Stimulated activated CD8-positive, alpha-beta memory T cell treated with anti-CD3 and anti-CD28 coated beads, Interleukin-7, amount 100 ng/mL, for 1 hour (primary cell): ENCODE results near the gene IFTAP.

Source experiments
- DNase-seq, 2 donors: peaks; one replicate each; pipeline ENCODE4 v3.0.0-alpha.2; 2020; ENCODE audit warnings: low read depth in 2 of 2

IFTAP gene

DNA sequence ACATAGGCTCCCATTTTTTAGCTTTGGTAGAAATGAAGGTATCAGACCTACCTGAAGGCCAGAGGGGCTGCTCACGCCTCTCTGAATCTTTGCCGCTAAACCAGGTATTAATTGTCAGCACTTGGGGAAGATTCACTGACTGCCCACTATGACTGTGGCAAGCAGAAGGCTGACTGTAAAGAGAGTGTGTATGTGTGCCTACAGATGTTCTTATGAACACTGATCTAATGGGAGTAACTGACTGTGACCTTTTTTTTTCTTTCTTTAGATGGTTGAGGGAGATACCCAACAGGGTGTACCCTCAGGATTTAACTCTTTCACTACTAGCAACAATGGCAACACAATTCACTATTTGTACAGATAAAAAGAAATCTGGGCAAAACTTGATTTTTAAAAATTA lies 3.7 kb downstream of the IFTAP start, which contains the start of gene RAG2:
RAG2 (minus strand) TSS at position 186 of the 400 bp plus-strand sequence. CDS start 4,068 bp downstream, outside the sequence.
- no peak for DNase-seq

GRCh38 chr11:36600180-36600579 lies 5.9 kb downstream of the IFTAP start:
- DNase-seq = no peak

DNA sequence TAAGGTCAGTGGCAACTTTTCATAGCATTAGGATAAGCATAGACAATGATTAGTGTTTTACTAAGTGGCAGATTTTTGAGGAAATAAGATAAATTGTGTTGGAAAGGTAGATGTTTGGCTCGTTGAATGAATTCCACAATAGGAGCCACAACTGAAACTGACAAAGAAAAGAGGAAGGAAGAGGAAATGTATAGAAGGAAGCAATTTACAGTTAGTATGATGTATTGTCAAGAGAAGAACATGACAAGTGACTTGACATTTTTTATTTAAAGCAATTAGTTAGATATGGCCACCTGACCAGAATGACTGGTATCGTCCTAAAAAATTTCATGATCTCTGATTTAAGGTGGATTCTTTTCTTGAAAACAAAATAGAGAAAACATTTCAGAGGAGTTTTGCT lies 6.9 kb downstream of the IFTAP start:
- DNase-seq = no peak

GRCh38 chr11:36602135-36602534 lies 7.8 kb downstream of the IFTAP start:
- no peak for DNase-seq

GRCh38 chr11:36605221-36606216 lies 11.2 kb downstream of the IFTAP start:
- no peak for DNase-seq

- DNase-seq = no peak
Observed at GRCh38 chr11:36608491-36609199, 14.3 kb downstream of the IFTAP start.

GRCh38 chr11:36609383-36609782 lies 15.1 kb downstream of the IFTAP start:
- DNase-seq = no peak

DNA sequence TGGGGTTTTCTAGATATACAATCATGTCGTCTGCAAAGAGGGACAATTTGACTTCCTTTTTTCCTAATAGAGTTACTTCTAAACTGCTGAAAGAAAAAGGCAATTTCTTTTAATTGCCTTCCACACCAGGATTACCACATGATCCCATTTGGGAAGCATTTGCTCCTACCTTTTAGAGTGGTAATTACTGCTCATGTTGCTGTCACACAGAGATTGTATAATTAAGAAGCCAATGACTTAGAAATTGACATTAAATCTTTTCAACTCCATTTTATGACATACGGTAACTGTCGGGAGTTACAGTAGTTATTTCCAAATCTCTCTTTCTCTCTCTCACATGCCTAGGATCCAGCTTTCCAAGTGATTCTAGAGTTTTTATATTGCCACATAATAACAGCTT lies 21.5 kb downstream of the IFTAP start:
- DNase-seq = no peak

GRCh38 chr11:36617543-36618362 lies 23.5 kb downstream of the IFTAP start:
- no peak for DNase-seq

DNA sequence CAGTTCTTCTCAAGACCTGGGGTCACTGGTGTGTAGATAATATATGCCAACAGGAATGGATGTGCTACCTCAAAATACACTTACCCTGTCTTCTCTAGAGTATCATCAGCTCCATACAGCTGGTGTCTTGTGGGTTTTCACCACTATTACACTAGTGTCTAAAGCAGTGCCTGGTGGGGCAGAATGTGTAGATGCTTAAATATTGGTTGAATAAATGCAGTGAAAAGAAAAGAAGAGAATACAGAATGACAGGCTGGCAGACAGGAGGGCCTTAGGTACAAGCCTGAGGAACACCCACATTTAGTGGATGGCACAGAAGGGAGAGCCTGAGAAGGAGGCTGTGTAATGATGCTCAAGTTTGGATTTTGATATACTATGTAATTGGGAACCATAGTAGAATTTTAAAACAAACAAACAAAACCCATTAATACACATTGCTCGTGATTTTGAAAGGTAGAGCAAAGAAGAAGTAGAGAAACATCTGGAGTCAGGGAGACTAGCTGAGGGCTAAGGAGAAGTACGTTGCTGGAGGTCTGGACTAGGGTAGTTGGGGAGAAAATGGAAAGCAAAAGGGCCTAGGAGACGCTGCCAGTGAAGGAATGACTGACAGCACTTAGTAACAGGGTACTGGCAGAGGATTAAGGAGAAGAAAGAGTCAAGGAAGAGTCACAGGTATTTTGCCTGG lies 24.2 kb downstream of the IFTAP start:
- DNase-seq = no peak

DNA sequence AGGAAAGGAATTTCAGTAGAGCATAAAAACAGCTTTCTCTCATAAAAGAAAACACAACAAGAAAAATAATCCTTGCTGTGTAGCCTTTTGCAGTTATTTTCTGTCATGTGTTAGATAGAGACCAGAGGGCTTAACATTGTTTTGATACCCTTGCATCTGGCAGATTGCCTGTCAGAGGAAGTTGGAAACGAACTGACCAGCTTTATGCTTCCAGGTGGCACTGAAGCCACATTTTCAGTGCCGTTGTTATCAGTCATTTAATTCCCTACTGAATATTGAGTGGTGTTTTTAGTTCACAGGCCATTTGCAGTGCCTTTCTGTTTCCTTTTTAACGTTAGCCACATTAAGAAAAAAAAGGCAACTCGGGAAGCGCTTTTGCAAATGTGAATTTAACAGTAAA lies 25.2 kb downstream of the IFTAP start:
- DNase-seq = no peak

- no peak for DNase-seq
Observed at GRCh38 chr11:36620246-36620645, 25.9 kb downstream of the IFTAP start.

DNA sequence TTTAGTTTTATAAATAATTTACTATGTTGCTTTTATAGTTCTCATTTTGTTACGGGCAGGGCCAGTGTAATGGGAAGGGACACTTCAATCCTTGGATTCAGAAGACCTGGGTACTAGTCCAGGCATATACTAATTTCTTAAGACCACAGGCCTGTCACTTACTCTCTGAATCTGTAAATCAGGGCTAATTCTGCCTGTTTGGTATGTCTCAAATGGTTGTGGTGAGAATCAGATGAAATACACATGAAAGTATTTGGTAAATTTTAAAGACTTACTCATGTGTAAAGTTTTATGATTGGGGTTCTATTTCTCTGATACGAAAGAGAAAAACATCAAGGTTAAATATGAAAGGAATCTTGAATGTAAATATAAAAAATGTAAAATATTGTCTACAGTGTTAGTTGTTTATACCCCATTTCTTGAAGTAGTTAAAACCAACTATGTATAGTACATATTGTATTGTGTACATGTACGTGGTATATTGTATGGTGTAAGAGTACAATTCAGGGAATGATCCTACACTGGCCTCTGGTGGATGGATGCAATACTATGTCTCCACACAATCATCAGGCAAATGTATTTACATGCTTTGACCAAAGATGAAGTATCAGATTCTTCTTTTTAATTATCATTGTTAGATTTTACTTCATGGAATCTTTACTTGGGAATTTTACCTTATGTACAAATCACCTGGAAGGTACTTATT lies 28.3 kb downstream of the IFTAP start:
- no peak for DNase-seq

DNA sequence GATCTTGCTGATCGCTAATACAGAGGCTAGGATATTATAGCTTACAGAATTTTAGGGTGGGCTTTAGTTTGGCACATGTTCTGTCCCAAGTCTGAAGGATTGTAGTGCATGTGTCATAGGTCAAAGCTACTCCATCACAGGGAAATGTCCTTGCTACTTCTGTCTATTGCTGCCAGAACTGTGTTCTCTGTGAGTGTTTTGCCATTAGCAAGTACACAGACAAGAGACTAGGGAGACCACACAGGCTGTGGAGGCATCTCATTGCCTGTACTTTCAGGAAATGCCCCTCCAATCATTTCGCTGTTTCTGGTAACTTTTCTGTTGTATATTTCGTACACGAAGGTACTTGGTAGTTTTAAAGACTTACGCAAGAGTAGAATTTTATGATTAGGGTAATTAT lies 29.2 kb downstream of the IFTAP start:
- DNase-seq = no peak

DNA sequence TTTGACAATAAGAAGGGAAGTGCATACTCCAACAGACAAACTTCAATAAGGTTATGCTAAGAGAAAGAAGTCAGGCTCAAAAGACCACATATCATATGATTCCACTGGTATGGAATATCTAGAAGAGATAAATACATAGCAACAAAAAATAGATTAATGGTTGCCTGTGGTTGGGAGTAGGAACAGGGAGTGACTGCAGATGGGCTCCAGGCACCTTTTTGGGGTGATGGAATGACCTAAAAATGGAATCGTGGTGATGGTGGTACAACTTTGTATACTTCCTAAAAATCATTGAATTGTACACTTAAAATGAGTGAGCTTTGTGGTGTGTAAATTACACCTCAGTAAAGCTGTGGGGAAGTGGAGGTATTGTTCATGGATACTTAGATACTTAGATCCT lies 32.7 kb downstream of the IFTAP start:
- no peak for DNase-seq

DNA sequence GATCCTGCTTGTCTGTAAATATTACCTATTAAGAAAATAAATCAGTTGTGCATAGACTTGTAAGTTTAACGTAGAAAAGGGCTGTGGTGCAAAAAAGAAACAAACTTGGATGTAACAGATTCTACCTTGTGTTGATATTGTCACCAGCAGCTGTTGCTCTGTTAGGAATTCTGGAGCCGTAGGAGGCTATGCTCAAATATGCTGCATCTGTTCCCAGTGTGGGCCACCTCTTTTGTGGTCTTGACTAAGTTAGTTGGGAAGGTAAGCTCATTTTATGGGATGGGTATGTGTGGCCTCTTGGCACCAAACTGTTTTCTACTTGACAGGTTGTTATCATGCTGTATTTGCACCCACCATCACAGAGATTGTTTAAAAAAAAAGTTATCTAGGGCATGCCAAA lies 33.2 kb downstream of the IFTAP start:
- DNase-seq = no peak

GRCh38 chr11:36628141-36628540 lies 33.8 kb downstream of the IFTAP start:
- no peak for DNase-seq

GRCh38 chr11:36628765-36629244 lies 34.5 kb downstream of the IFTAP start:
- no peak for DNase-seq

DNA sequence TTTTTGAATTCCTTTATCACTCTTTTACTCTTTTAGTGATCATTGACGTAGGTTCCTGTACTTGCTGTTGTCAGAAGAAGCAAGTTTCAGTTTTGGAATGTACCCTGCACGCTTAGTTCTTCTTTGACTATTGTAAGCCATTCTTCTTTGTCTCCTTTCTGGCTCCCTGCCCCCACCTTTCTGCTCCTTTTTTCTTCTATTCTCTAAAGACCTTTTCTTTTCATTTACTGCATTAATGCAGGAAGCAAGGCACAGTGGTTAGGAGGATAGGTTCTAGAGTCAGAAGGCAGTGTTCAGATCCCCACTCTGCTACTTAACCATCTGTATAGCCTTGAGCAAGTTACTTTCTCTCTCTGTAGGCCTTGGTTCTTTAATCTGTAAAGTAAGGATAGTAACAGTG lies 37.5 kb downstream of the IFTAP start:
- DNase-seq = no peak

GRCh38 chr11:36635066-36635862 lies 41.0 kb downstream of the IFTAP start:
- DNase-seq = no peak
